A549 (cell line): ENCODE data around the gene COMT. TPM values are rescaled to one million over a fixed set of nuclear protein-coding genes. Genes with fewer than 3 reads are reported as not detected.
"Not testable (repeated sequence)": the region's sequence is repeated elsewhere in the genome, so short reads cannot be mapped to it uniquely, and the experiment has no call there.

Source experiments
- ATAC-seq, 2 experiments: fragments of 200-7000 bp in 1 of 2; fragments of >200 bp in 1 of 2; cut with Nextera tagmentation in 1 of 2; cut with Tn5 transposase in 1 of 2; 3 replicates each; pipeline versions ENCODE4 v1.8.0 to v1.9.1; 2018 to 2020; ENCODE audit warnings: mild to moderate bottlenecking in 1 of 2, moderate library complexity in 1 of 2
- CTCF ChIA-PET: fragments of 300-600 bp; sonication (Branson Sonifier 250); formaldehyde crosslinking; extraction: SDS; loops from one replicate; lab custom pipeline; 2021; ENCODE audit warnings: antibody characterized with exemption, inconsistent platforms; lab: Yijun Ruan, JAX
- POLR2A ChIA-PET: fragments of 350-600 bp; formaldehyde crosslinking; extraction: SDS; loops from one replicate; lab custom pipeline; 2021; ENCODE audit warnings: antibody characterized with exemption, inconsistent platforms; lab: Yijun Ruan, JAX
- DNase-seq, 2 experiments: peaks; one replicate each; pipeline versions ENCODE4 v3.0.0 to v3.0.0-alpha.2; 2011 to 2016; ENCODE audit warnings: low read depth in 1 of 2, low spot score in 1 of 2
- FAIRE-seq: peaks from 2 replicates; lab custom pipeline; 2011; peaks lifted over from hg19 to GRCh38; lab: Jason Lieb, UNC
- H3K27ac ChIP-seq, 2 experiments: fragments of >200 bp; sonication (Bioruptor Twin); formaldehyde crosslinking; 3 replicates each; pipeline ENCODE4 v1.5.1; 2016 to 2017
- H3K4me1 ChIP-seq: fragments of >200 bp; sonication (Bioruptor Twin); formaldehyde crosslinking; 3 replicates; pipeline ENCODE4 v1.6.1; 2016
- H3K4me2 ChIP-seq: fragments of >200 bp; sonication (Bioruptor Twin); formaldehyde crosslinking; 3 replicates; pipeline ENCODE4 v1.6.1; 2016
- H3K4me3 ChIP-seq: fragments of >200 bp; sonication (Bioruptor Twin); formaldehyde crosslinking; 3 replicates; pipeline ENCODE4 v1.5.1; 2016
- H3K9me3 ChIP-seq: fragments of >200 bp; sonication (Bioruptor Twin); formaldehyde crosslinking; 3 replicates; pipeline ENCODE4 v1.6.1; 2016
- CHD2 ChIP-seq: fragments of 150-350 bp; IDR thresholded peaks from 2 replicates; pipeline ENCODE4 v1.6.1; 2014; ENCODE audit warnings: low read length; ENCODE audit not compliant: partially characterized antibody
- EHMT2 ChIP-seq: fragments of 200-600 bp; sonication (generic); IDR thresholded peaks from 2 replicates; pipeline ENCODE4 v1.6.1; 2016; ENCODE audit warnings: antibody characterized with exemption, low read depth, mild to moderate bottlenecking, moderate library complexity
- EP300 ChIP-seq, 2 experiments: fragments of >200 bp; sonication (Bioruptor Twin); formaldehyde crosslinking; IDR thresholded peaks; 2 replicates in 1 of 2; 3 replicates in 1 of 2; pipeline ENCODE4 v1.6.1; 2016 to 2017
- ESRRA ChIP-seq: fragments of 150-350 bp; IDR thresholded peaks from 2 replicates; pipeline ENCODE4 v1.6.1; 2014; ENCODE audit warnings: mild to moderate bottlenecking, low read length, borderline replicate concordance
- FOSL2 ChIP-seq, 2 experiments: fragments of 450-650 bp in 1 of 2; fragments of >200 bp in 1 of 2; sonication (Bioruptor Twin) in 1 of 2; formaldehyde crosslinking; IDR thresholded peaks; 2 replicates each; pipeline versions ENCODE4 v1.5.0 to v1.6.1; 2016 to 2020; ENCODE audit warnings: mild to moderate bottlenecking in 1 of 2, moderate library complexity in 1 of 2
- FOXS1 ChIP-seq: fragments of 250-450 bp; sonication (Bioruptor Pico); IDR thresholded peaks from 2 replicates; pipeline ENCODE4 v1.5.0; 2020; ENCODE audit warnings: mild to moderate bottlenecking, moderate library complexity
- HDAC2 ChIP-seq: fragments of 200-600 bp; sonication (generic); IDR thresholded peaks from 2 replicates; pipeline ENCODE4 v1.6.1; 2016
- HEYL ChIP-seq: fragments of 250-450 bp; sonication (Bioruptor Pico); IDR thresholded peaks from 2 replicates; pipeline ENCODE4 v1.8.0; 2021; ENCODE audit warnings: mild to moderate bottlenecking, moderate library complexity
- HOXB5 ChIP-seq: fragments of 250-450 bp; sonication (Bioruptor Pico); IDR thresholded peaks from 2 replicates; pipeline ENCODE4 v1.5.0; 2020; ENCODE audit warnings: mild to moderate bottlenecking, moderate library complexity
- KDM5A ChIP-seq: fragments of 200-600 bp; sonication (generic); IDR thresholded peaks from 2 replicates; pipeline ENCODE4 v1.6.1; 2016; ENCODE audit warnings: antibody characterized with exemption, mild to moderate bottlenecking
- MAX ChIP-seq: IDR thresholded peaks from 2 replicates; pipeline ENCODE4 v1.6.1; 2012
- MAZ ChIP-seq: fragments of 150-350 bp; IDR thresholded peaks from 2 replicates; pipeline ENCODE4 v1.6.1; 2014; ENCODE audit warnings: antibody characterized with exemption, low read depth, low read length, borderline replicate concordance
- MYC ChIP-seq: IDR thresholded peaks from 2 replicates; pipeline ENCODE4 v1.6.1; 2012; ENCODE audit warnings: mild to moderate bottlenecking, inconsistent platforms, low read length, improper control_type of control experiment, borderline replicate concordance
- NPAS2 ChIP-seq: fragments of 250-450 bp; sonication (Bioruptor Pico); IDR thresholded peaks from 2 replicates; pipeline ENCODE4 v1.8.0; 2022; ENCODE audit warnings: mild to moderate bottlenecking, moderate library complexity, borderline replicate concordance
- NR3C1 ChIP-seq: fragments of >200 bp; sonication (Bioruptor Twin); formaldehyde crosslinking; IDR thresholded peaks from 3 replicates; pipeline ENCODE4 v1.6.1; 2017
- POLR2A ChIP-seq: IDR thresholded peaks from 2 replicates; pipeline ENCODE4 v1.6.1; 2012; ENCODE audit warnings: mild to moderate bottlenecking, low read length
- RAD21 ChIP-seq, 2 experiments: fragments of >200 bp in 1 of 2; sonication (Bioruptor Twin) in 1 of 2; formaldehyde crosslinking in 1 of 2; IDR thresholded peaks in 1 of 2; conservative IDR thresholded peaks in 1 of 2; 2 replicates in 1 of 2; 3 replicates in 1 of 2; pipeline ENCODE4 v1.6.1; 2012 to 2018; ENCODE audit warnings: inconsistent platforms in 1 of 2
- REST ChIP-seq: fragments of 200-600 bp; sonication (generic); IDR thresholded peaks from 2 replicates; pipeline ENCODE4 v1.6.1; 2016; ENCODE audit warnings: antibody characterized with exemption, mild to moderate bottlenecking, moderate library complexity
- SREBF2 ChIP-seq: fragments of 450-650 bp; IDR thresholded peaks from 2 replicates; pipeline ENCODE4 v1.6.1; 2014; ENCODE audit warnings: mild to moderate bottlenecking, moderate library complexity
- TFCP2L1 ChIP-seq: fragments of 250-450 bp; sonication (Bioruptor Pico); IDR thresholded peaks from 2 replicates; pipeline ENCODE4 v1.5.0; 2021; ENCODE audit warnings: mild to moderate bottlenecking
- ZFP36 ChIP-seq: fragments of 450-650 bp; IDR thresholded peaks from 2 replicates; pipeline ENCODE4 v1.6.1; 2014; ENCODE audit warnings: borderline replicate concordance; ENCODE audit not compliant: partially characterized antibody
- ZNF302 ChIP-seq: fragments of 250-450 bp; sonication (Bioruptor Pico); IDR thresholded peaks from 2 replicates; pipeline ENCODE4 v1.9.0; 2021; ENCODE audit warnings: inconsistent platforms, mild to moderate bottlenecking, moderate library complexity
- ZSCAN20 ChIP-seq: fragments of 250-450 bp; sonication (Bioruptor Pico); IDR thresholded peaks from 2 replicates; pipeline ENCODE4 v1.8.0; 2022; ENCODE audit warnings: mild to moderate bottlenecking, moderate library complexity
- WGBS: methylation state at CpG from one replicate; pipeline ENCODE4 v1.1.6; 2017; ENCODE audit errors: missing lambda C conversion rate; 5-methylcytosine and 5-hydroxymethylcytosine counted together
- polyA plus RNA-seq, 4 experiments: library from polyadenylated mRNA; depleted of rRNA in 3 of 4; stranded (reverse); fragments of >200 nt; fragmentation: RNase III in 1 of 4; extraction: RNeasy Plus Mini Kit Qiagen cat#74134 plus additional on column Dnase treatment in 1 of 4; gene quantifications; 2 replicates in 3 of 4; 3 replicates in 1 of 4; pipeline ENCODE4 v1.2.3, GENCODE V29; 2011 to 2017
- TF ChIP-seq, protein P1 (sequence below): fragments of >200 bp; sonication (Bioruptor Twin); formaldehyde crosslinking; IDR thresholded peaks from 3 replicates; pipeline ENCODE4 v1.5.1; 2016
- TF ChIP-seq, protein P2 (sequence below): fragments of 150-350 bp; IDR thresholded peaks from 2 replicates; pipeline ENCODE4 v1.6.1; 2014; ENCODE audit warnings: low read depth, mild to moderate bottlenecking, low read length

The COMT gene
- polyA plus RNA-seq, 2 of the 4 experiments (the other 2 are of a cell fraction) = 72.3 to 125 TPM

- ChIA-PET CTCF (interaction anchor here (0.7 to 1.7 kb wide), 3 partner anchors 12 to 191 kb away, joined by 3 to 6 read pairs (median 5); no protein-coding TSS in a partner anchor), POLR2A (no interaction called here)
- H3K4me2 ChIP-seq = no peak overlapping the region
- H3K4me1 ChIP-seq = no peaks in the 10 kb centered on the region
- H3K27ac ChIP-seq = no peak overlapping the region
- TF ChIP-seq NPAS2 (CRISPR knock-in tag) = no peak
- TF ChIP-seq KDM5A = no peak
- TF ChIP-seq ESRRA = no peak
- no peak for TF ChIP-seq TFCP2L1 (CRISPR knock-in tag)
- TF ChIP-seq MAX = no peak
- no peak for TF ChIP-seq FOSL2 (IDR thresholded peaks at IDR 0.05)
- no peak for TF ChIP-seq FOSL2 (CRISPR knock-in tag; IDR thresholded peaks at IDR 0.05)
- TF ChIP-seq HDAC2 = no peak
- no peak for TF ChIP-seq POLR2A
- TF ChIP-seq HEYL = no peak
- TF ChIP-seq, protein P1, sequence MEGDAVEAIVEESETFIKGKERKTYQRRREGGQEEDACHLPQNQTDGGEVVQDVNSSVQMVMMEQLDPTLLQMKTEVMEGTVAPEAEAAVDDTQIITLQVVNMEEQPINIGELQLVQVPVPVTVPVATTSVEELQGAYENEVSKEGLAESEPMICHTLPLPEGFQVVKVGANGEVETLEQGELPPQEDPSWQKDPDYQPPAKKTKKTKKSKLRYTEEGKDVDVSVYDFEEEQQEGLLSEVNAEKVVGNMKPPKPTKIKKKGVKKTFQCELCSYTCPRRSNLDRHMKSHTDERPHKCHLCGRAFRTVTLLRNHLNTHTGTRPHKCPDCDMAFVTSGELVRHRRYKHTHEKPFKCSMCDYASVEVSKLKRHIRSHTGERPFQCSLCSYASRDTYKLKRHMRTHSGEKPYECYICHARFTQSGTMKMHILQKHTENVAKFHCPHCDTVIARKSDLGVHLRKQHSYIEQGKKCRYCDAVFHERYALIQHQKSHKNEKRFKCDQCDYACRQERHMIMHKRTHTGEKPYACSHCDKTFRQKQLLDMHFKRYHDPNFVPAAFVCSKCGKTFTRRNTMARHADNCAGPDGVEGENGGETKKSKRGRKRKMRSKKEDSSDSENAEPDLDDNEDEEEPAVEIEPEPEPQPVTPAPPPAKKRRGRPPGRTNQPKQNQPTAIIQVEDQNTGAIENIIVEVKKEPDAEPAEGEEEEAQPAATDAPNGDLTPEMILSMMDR = no peak
- no peak for TF ChIP-seq ZSCAN20 (CRISPR knock-in tag)
- TF ChIP-seq CHD2 = no peak
- TF ChIP-seq ZFP36 = no peak
- TF ChIP-seq, protein P2, sequence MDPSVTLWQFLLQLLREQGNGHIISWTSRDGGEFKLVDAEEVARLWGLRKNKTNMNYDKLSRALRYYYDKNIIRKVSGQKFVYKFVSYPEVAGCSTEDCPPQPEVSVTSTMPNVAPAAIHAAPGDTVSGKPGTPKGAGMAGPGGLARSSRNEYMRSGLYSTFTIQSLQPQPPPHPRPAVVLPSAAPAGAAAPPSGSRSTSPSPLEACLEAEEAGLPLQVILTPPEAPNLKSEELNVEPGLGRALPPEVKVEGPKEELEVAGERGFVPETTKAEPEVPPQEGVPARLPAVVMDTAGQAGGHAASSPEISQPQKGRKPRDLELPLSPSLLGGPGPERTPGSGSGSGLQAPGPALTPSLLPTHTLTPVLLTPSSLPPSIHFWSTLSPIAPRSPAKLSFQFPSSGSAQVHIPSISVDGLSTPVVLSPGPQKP = no peak
- TF ChIP-seq SREBF2 = no peak
- TF ChIP-seq HOXB5 (CRISPR knock-in tag) = no peak
- TF ChIP-seq ZNF302 (CRISPR knock-in tag) = no peak
- no peak for TF ChIP-seq REST
- TF ChIP-seq EHMT2 = no peak
- TF ChIP-seq FOXS1 (CRISPR knock-in tag) = no peak
- WGBS = 60% methylated on average over 3 of the region's 3 CpGs
- H3K9me3 ChIP-seq = no peaks in the 10 kb centered on the region
- no peak overlapping the region for H3K4me3 ChIP-seq
- ATAC-seq (no peak), DNase-seq (no peak), FAIRE-seq (no peak)
These were observed 20.0 kb upstream of the COMT start for GRCh38 chr22:19921544-19922081.

DNA sequence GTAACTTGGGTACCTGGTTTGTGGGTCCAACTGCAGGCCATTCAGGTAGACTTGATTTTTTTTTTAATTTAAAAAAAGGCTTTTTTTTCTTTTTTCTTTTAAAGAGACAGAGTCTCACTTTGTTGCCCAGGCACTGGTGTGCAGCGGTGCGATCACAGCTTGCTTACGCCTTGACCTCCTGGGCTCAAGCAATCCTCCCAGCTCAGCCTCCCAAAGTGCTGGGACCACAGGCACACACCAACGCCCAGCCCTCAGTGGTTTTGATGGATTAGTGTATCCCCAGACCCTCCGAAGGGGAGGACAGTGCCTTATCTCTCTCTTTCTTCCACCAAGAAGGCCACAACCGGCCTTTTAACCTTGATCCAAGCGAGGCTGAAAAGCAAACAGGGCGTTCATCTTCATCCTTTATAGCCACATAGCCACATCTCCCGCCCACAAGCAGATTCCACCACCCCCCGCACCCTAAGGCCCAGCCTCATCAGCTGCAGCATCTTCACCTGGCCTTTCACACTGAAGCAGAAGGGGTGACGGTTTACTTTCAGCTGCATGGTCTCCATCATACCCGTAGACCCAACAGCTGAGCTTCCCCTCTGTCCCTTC is 17.6 kb upstream of the COMT start:
- Histone ChIP-seq H3K9me3 (no peaks in the 10 kb centered on the region), H3K4me3 (no peak overlapping the region), H3K4me2 (no peak overlapping the region), H3K27ac (no peak overlapping the region), H3K4me1 (no peaks in the 10 kb centered on the region)
- no peak for FAIRE-seq
- 86% methylated on average over 12 of the region's 12 CpGs for WGBS
- TF ChIP-seq EP300 (IDR thresholded peaks at IDR 0.05) (no peak), MAZ (no peak), RAD21 (conservative IDR thresholded peaks at IDR 0.05 in 1 of 2, IDR thresholded peaks at IDR 0.05 in 1 of 2) (no peak), HOXB5 (CRISPR knock-in tag) (no peak), NR3C1 (no peak), MYC (no peak)
- no peak for ATAC-seq
- ChIA-PET CTCF (interaction anchor here (0.6 to 1.8 kb wide), 2 partner anchors 10 to 193 kb away, joined by 3 to 6 read pairs; no protein-coding TSS in a partner anchor), POLR2A (interaction anchor here (0.6 kb wide), 1 partner anchor 14 kb away, joined by 8 read pairs; no protein-coding TSS in a partner anchor)
- no peak for DNase-seq

DNA sequence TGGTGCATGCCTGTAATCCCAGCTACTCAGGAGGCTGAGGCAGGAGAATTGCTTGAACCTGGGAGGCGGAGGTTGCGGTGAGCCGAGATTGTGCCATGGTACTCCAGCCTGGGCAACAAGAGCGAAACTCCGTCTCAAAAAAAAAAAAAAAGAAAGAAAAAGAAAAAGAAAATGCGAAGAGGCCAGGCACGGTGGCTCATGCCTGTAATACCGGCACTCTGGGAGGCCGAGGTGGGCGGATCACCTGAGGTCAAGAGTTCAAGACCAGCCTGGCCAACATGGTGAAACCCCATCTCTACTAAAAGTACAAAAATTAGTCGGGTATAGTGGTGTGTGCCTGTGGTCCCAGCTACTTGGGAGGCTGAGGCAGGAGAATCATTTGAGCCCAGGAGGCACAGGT is 15.5 kb upstream of the COMT start:
- POLR2A ChIA-PET, FAIRE-seq, H3K4me1 ChIP-seq, ATAC-seq, H3K4me3 ChIP-seq, H3K27ac ChIP-seq, H3K4me2 ChIP-seq, DNase-seq, H3K9me3 ChIP-seq: not testable (repeated sequence)
- WGBS = 78% methylated on average over 11 of the region's 11 CpGs
- CTCF ChIA-PET = interaction anchor here (1.3 to 2.4 kb wide), 2 partner anchors 15 to 195 kb away, joined by 5 to 15 read pairs; no protein-coding TSS in a partner anchor
